Activated CD8-positive, alpha-beta memory T cell treated with anti-CD3 and anti-CD28 coated beads, Interleukin-2, amount 50 U/mL, for 24 hours (primary cell): ENCODE measurements around the gene STN1.

Experiments used
- DNase-seq: peaks from one replicate; pipeline ENCODE4 v3.0.0-alpha.2; 2020; ENCODE audit errors: extremely low read depth

STN1 gene

DNA sequence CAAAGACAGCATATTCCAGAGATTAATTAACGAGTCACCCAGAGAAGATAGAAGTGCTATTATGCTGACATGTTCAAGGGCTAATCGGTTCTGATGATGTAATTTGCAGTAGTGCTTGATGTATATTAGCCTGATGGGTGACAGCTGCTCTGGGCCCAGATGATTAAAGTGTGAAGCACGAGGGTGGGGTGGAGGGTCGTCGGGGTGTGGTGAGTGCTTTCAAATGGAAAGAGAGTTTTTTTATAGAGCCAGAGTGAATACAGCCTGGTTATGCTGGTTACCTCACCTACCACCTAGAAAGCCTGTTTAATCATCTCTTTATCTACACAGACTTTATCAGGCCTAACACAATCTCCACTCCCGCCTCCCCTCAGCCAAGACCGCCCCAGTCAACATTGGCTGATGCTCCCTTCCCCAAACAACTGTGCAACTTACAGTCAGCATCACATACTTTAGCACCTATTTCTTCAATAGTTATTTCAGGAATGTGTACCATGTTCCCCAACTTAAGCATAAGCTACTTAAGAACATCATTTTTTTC is 11.5 kb upstream of the STN1 start:
- DNase-seq, result no peak

- DNase-seq, result no peak
Observed at GRCh38 chr10:103928784-103929183, 10.8 kb upstream of the STN1 start.

DNA sequence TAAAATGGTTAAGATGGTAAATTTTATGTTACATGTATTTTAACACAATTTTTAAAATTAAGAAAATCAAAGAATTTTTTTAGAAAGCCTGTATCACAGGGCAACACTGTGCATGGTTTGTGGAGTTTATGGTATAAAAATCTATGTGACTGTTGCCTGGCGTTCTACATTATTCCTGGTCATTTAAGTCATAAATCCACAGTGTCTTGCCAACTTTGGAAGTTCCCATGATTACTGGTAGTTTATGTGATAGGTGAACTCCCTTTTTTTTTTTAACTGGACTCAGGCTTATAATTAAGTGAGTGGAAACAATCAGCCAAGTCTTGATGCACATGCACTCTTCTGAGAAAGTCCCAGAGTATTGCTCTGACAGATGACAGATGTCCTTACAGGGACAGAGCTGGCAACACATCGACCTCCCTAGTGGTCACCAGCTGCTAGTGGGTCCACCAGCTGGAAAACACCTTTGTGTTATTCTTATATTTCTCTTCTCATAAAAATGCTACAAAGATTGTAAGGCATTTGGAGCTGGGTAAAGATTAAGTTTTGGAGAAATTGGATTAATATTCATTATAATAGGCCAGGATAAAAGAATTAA is 8.8 kb upstream of the STN1 start:
- no peak for DNase-seq

- no peak for DNase-seq
Observed at GRCh38 chr10:103925591-103925990, 7.6 kb upstream of the STN1 start.

DNA sequence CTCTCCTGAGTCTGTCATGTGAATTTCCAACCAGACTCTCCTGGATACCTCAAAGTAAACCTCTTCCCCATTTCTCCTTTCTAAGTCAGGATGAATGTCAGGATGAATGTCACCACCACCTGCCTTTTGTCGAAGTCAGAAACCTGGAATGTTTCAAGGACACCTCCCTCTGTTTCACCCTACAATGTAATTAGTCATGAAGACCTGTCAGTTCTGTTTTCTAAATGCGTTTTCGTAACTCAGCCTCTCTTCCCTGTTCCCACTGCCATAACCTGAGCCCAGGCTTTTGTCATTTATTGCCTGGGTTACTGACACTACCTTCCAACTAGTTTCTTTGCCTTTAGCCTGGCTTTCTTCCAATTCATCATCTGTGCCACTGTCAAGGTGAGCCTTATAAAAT is 5.5 kb upstream of the STN1 start:
- DNase-seq, result no peak

DNA sequence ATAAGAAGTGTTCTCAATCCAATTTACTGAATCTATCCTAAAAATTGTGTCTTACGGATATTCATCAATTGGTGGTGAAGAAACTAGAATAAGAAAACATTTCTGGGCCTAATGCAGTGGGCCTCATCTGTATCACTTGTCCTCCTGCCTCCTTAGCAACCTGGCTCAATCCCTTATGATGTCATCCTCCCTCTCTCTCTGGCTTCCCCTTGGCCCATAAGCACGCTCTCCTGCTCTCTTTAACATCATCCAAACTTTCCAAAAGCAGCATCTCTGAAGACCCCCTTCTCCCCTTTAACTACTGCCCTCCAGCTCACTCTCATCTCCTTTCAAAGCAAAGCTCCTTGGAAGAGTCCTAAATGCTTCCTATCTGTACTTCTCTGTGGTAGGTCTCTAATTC is 4.7 kb upstream of the STN1 start:
- no peak for DNase-seq

GRCh38 chr10:103921750-103922195 is 3.8 kb upstream of the STN1 start:
- no peak for DNase-seq

GRCh38 chr10:103921248-103921647 is 3.3 kb upstream of the STN1 start:
- DNase-seq, result no peak

DNA sequence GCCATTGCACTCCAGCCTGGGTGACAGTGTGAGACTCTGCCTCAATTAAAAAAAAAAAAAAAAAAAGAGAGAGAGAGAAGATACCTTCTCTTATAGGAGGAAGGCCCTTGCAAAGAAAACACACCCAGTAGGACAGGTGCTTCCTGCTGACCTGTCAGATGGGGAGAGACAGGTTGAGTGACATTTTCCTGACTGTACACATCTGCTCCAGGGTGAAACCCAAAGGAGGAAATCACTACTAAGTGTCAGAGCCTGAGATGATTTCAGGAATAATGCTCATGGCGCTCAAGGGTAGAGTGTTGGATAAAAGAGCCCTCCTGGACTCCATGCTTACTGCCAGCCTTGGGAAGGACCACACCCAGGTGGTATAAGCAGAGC is 1.7 kb upstream of the STN1 start:
- no peak for DNase-seq

GRCh38 chr10:103917302-103918052 is 507 bp downstream of the STN1 start:
- peak; percentile 10 for DNase-seq

DNA sequence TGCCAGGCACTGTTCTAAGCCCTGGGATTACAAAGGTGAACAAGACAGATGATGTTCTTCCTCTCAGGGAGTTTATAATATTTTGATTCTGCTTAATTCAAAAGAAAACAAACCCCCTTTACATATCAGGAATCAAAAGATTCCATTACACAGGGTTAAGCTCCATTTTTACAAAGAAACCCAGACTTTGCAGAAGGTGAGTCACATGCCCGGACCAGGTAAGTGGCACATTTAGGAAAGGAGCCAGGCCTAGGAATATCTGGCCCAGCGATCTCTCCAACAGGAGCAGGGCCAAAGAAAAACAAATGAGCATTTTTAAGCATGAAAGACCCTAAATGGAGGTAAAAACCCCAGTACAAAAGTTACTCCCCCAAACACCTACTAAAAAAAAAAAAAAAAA is 1.1 kb downstream of the STN1 start:
- no peak for DNase-seq

GRCh38 chr10:103916254-103916653 is 1.7 kb downstream of the STN1 start:
- no peak for DNase-seq

DNA sequence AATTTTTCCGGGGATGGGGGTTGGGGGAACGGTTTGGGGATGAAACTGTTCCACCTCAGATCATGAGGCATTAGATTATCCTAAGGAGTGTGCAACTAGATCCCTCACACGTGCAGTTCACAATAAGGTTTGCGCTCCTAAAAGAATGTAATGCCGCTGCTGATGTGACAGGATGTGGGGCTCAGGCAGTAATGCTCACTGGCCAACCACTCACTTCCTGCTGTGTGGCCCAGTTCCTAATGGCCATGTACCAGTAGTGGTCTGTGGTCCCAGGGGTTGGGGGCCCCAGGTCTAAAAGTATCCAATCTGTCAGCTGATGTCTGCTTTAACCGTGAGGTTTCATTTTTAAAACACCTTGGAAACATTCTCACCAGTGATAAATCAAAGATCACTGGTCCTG is 2.2 kb downstream of the STN1 start:
- no peak for DNase-seq

GRCh38 chr10:103912759-103913158 is 5.2 kb downstream of the STN1 start:
- DNase-seq, result no peak

GRCh38 chr10:103911021-103911459 is 6.9 kb downstream of the STN1 start:
- DNase-seq, result no peak

GRCh38 chr10:103910442-103911012 is 7.5 kb downstream of the STN1 start:
- DNase-seq, result no peak

DNA sequence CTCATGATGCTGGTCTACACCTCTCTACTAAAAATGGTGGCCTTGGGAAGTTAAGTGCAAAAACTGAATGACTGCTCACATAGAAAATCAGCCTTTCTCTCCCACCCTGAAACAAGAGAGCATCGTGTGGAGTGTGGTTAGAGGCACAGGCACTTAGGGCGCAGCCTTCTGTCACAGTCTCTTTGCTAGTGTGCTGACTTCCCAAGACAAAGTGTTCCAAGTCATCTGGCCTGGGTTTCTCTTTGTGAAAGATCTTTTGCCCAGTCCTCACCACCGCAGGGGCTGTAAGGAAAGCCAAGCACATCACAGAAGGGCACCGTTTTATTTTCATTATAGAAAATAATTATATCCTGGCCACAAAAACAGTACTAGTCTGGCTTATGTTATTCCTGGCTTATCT is 12.5 kb downstream of the STN1 start:
- DNase-seq, result no peak

DNA sequence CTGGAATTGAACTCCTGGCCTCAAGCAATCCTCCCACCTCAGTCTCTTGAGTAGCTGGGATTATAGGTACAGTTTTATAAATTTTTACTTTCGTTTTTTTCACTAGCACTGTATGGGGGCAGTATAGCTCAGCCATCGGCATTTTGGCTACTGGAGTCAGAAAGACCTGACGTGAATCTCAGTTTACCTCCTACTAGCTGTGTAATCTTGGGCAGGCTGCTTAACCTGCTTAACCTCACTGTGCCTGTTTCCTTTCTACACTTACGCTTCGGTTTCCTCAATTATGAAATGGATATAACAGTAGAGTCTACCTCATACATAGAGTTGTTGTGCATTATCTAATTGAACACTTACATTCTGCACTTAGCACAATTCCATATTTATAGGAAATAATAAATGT is 16.7 kb downstream of the STN1 start:
- no peak for DNase-seq

GRCh38 chr10:103899312-103899711 is 18.7 kb downstream of the STN1 start:
- no peak for DNase-seq

- DNase-seq, result no peak
Observed at GRCh38 chr10:103897241-103897774, 20.7 kb downstream of the STN1 start.

- no peak for DNase-seq
Observed at GRCh38 chr10:103896225-103896624, 21.8 kb downstream of the STN1 start.

- no peak for DNase-seq
Observed at GRCh38 chr10:103895411-103896186, 22.4 kb downstream of the STN1 start.
